ENCODE measurements around the gene ANKK1. TPM values are rescaled to one million over a fixed set of nuclear protein-coding genes. Genes with fewer than 3 reads are reported as not detected.

Gene ANKK1
- total RNA-seq, 2 donors from 2014 or later, result 0.49 to 0.68 TPM

DNA sequence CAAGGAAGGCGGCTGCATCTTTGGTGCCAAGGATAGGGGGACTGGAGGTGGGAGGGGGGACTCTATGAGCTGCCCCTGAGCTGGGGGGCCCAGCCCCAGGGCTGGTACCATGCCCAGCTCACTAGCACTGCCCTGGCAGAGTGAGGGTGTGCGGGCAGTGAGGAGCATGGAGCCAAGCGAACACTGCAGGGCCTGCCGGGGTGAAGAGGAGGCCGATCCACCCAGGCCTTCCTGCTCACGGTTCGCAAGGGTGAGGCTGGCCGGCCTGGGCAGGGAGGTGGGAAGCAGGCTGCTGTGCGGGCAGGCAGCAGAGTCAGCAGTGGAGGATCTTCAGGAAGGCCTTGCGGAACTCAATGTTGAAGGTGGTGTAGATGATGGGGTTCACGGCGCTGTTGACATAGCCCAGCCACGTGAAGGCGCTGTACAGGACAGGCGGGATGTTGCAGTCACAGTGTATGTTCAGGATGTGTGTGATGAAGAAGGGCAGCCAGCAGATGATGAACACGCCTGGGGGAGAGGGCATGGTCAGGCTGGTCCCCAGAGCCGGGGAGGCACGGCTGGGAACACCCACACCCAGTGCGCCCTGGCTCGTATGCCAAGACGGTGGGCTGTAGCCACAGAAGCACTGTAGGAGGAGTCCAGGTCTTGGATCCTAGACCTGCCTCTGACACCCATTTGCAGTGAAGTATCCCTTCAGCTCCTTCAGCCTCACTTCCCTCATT is 23.0 kb downstream of the ANKK1 start:
- DNase-seq (ENCODE audit: low spot score), result no peak
- H3K9me3 ChIP-seq, result no peaks in the 10 kb centered on the region

DNA sequence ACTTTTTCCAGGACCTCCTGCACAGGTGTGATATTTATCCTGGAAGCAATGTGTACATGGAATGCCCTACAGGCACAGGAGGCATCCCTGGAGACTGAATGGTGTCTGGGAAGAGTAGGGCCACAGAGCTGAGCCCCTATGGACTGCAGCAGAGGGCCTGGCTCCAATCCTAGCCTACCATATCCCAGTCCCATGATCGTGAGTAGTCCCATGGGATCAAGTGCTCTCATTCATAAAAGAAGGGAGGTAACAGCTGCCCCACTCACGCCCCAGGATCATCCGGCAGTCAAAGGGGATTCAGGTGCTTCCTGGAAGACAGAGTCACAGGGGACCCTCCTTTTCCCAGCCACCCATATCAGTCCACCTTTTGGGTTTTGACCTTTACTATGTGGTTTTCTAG is 24.0 kb downstream of the ANKK1 start:
- Histone ChIP-seq H3K4me3 (no peak overlapping the region), H3K27me3 (replicated peaks; ENCODE audit: insufficient read depth) (no peaks in the 10 kb centered on the region), H3K4me1 (ENCODE audit: control insufficient read depth in 1 of 2, low read depth in 2 of 2) (no peaks in the 10 kb centered on the region), H3K36me3 (no peaks in the 10 kb centered on the region), H3K27ac (no peak overlapping the region), H3K9me3 (no peaks in the 10 kb centered on the region)
- DNase-seq (ENCODE audit: low spot score), result no peak
- ATAC-seq (ENCODE audit: insufficient number of reproducible peaks, low FRiP score, low read depth), result no peak
- TF ChIP-seq, protein P1, sequence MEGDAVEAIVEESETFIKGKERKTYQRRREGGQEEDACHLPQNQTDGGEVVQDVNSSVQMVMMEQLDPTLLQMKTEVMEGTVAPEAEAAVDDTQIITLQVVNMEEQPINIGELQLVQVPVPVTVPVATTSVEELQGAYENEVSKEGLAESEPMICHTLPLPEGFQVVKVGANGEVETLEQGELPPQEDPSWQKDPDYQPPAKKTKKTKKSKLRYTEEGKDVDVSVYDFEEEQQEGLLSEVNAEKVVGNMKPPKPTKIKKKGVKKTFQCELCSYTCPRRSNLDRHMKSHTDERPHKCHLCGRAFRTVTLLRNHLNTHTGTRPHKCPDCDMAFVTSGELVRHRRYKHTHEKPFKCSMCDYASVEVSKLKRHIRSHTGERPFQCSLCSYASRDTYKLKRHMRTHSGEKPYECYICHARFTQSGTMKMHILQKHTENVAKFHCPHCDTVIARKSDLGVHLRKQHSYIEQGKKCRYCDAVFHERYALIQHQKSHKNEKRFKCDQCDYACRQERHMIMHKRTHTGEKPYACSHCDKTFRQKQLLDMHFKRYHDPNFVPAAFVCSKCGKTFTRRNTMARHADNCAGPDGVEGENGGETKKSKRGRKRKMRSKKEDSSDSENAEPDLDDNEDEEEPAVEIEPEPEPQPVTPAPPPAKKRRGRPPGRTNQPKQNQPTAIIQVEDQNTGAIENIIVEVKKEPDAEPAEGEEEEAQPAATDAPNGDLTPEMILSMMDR (IDR thresholded peaks at IDR 0.05), result no peak

More for the DNA sequence above, 23.0 kb downstream of the ANKK1 start:
- no peak for ATAC-seq (ENCODE audit: insufficient number of reproducible peaks, low FRiP score, low read depth)
- Histone ChIP-seq H3K36me3 (no peaks in the 10 kb centered on the region), H3K4me1 (ENCODE audit: control insufficient read depth in 1 of 2, low read depth in 2 of 2) (no peaks in the 10 kb centered on the region), H3K4me3 (no peak overlapping the region), H3K27me3 (replicated peaks; ENCODE audit: insufficient read depth) (no peaks in the 10 kb centered on the region), H3K27ac (no peak overlapping the region)
- TF ChIP-seq, protein P1 (IDR thresholded peaks at IDR 0.05), result no peak

DNA sequence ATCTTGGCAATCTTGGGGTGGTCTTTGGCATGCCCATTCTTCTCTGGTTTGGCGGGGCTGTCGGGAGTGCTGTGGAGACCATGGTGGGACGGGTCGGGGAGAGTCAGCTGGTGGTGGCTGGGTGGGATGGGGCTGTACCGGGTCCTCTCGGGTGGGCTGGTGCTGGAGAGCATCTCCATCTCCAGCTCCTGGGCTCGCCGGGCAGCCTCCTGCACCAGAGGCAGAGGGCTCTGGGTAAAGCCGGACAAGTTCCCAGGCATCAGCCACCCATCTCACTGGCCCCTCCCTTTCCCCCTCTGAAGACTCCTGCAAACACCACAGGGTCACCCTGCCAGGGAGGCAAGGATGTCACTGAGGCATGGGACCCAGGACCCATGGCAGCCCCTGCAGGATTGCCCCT is 25.1 kb downstream of the ANKK1 start:
- DNase-seq (ENCODE audit: low spot score) (no peak), ATAC-seq (ENCODE audit: insufficient number of reproducible peaks, low FRiP score, low read depth) (no peak)
- no peaks in the 10 kb centered on the region for H3K36me3 ChIP-seq
- TF ChIP-seq, protein P1 (IDR thresholded peaks at IDR 0.05), result no peak
- H3K9me3 ChIP-seq, result no peaks in the 10 kb centered on the region
- H3K4me3 ChIP-seq, result no peak overlapping the region
- no peaks in the 10 kb centered on the region for H3K4me1 ChIP-seq (ENCODE audit: control insufficient read depth in 1 of 2, low read depth in 2 of 2)
- H3K27me3 ChIP-seq (replicated peaks; ENCODE audit: insufficient read depth), result no peaks in the 10 kb centered on the region
- H3K27ac ChIP-seq, result no peak overlapping the region

DNA sequence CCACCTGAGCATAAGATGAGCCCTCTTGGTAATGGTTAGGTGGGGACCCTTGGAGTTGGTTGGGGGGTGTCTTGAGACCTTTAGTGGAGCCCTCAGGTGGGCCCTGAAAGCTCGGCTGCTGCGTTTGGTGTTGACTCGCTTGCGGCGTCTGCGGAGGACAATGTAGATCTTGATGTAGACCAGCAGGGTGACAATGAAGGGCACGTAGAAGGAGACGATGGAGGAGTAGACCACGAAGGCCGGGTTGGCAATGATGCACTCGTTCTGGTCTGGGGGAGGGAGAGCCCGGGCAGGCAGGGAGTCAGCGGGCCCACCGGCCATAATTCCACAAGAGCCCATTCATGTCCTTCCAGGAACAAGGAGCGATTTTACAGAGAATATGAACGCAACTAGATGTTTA is 27.8 kb downstream of the ANKK1 start:
- Histone ChIP-seq H3K27me3 (replicated peaks; ENCODE audit: insufficient read depth) (no peaks in the 10 kb centered on the region), H3K9me3 (no peaks in the 10 kb centered on the region), H3K27ac (no peak overlapping the region), H3K4me3 (no peak overlapping the region), H3K36me3 (no peaks in the 10 kb centered on the region), H3K4me1 (ENCODE audit: control insufficient read depth in 1 of 2, low read depth in 2 of 2) (no peaks in the 10 kb centered on the region)
- TF ChIP-seq, protein P1 (IDR thresholded peaks at IDR 0.05), result no peak
- ATAC-seq (ENCODE audit: insufficient number of reproducible peaks, low FRiP score, low read depth) (no peak), DNase-seq (ENCODE audit: low spot score) (no peak)

DNA sequence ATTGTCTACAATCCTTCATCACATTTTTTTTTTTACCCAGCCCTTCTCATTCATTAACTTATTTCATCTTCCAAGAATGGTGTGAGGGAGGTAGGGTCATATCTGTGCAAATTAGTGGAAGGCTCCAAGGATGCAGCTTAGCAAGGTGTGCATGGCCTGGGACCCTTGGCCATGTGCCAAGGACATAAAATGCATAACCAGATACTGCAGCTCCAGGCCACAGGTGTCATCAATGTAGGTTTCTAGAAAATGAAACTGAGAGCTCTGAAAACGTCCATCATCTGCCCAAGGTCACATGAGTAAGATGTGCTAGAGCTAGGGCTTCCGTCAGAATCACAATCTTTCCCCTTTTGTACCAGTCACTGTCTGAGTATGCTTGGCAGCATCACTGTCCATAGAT is 29.8 kb downstream of the ANKK1 start:
- Histone ChIP-seq H3K4me1 (ENCODE audit: control insufficient read depth in 1 of 2, low read depth in 2 of 2) (no peaks in the 10 kb centered on the region), H3K4me3 (no peak overlapping the region), H3K9me3 (no peaks in the 10 kb centered on the region), H3K27ac (no peak overlapping the region), H3K36me3 (no peaks in the 10 kb centered on the region), H3K27me3 (replicated peaks; ENCODE audit: insufficient read depth) (no peaks in the 10 kb centered on the region)
- TF ChIP-seq, protein P1 (IDR thresholded peaks at IDR 0.05), result no peak
- DNase-seq (ENCODE audit: low spot score) (no peak), ATAC-seq (ENCODE audit: insufficient number of reproducible peaks, low FRiP score, low read depth) (no peak)
